ENCODE measurements around the gene INSIG2. TPM values are rescaled to one million over a fixed set of nuclear protein-coding genes. Genes with fewer than 3 reads are reported as not detected.

Gene INSIG2
- 10 to 100 TPM; 13.4 to 16.9 TPM for total RNA-seq
- 22.1 TPM for polyA plus RNA-seq

DNA sequence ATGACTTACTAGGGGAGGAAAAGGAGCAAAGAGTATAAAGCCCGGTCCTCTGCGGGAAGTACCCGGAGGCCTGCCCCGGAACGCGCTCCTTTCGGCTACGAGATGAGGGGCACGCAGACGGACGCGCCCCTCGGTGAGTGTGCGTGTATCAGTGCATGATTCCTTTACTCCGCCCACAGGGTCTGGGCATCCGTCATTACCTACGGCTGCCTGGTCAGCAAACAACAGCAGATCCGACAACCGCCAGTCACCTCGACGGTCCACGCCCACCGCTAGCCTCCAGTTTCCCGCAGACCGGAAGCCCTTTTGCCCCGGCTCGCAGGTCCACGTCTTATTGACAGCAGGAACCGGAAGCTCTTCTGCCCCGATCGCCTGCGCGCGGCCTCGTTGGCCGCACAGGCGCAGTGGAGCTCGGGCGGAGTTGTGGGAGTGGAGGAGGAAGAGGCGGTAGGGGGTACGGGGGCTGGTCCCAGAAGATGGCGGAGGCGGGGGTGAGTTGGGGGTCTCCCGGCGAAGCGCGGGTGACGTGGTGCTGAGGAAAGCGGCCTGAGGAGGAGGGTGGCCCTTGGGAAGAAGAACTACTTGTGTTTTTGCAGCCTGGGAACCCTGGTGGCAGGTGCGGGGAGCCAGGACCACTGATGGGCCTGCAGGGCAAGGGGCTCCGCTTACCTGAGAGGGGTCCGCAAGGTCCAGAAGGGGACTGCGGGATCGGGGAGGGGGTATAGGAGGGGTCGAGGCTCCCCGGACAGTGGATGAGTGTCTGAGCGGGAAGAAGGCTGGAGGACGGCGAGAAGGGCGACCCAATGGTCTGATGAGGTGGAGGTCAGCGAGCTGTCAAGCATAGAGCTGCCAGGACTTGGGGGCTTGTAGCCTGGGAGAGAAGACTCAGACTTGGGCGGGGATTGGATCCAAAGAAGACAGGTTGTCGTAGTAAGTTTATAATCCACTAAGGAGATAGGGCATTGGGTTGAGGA, at the start of gene INSIG2:
INSIG2 (plus strand) TSS at position 421 of the 974 bp plus-strand sequence. CDS start 8,086 bp downstream, outside the sequence.
- peaks cover 0 to 9% (median 0%) of the 10 kb centered on the region in 3 donors for H3K36me3 Mint-ChIP-seq
- H3K27ac ChIP-seq (ENCODE audit: low read depth, low read length) = peak within 1 kb of the TSS; percentile 45

DNA sequence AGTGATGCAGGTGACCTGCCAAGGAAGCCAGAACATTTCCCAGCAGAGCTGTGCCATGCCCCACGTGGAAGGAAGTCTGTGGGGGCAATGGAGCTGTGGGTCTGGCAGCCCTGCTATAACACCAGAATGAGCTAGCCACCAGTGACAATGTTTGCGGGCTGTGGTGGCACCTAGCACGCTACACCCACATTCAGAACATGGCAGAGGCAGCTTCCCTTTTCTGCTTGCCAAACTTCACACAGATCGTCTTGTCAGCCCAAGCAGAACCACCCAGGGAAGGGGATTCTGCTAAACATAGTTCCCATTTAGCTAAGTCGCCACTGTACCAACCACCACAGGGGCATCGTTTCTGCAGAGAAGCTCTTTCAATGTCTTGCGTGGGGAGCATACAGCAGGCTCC, 47.4 kb upstream of the INSIG2 start:
- CTCF ChIA-PET = interaction anchor here (1.2 kb wide), 1 partner anchor 8 kb away, joined by 5 read pairs; no protein-coding TSS in a partner anchor
- peaks cover 11 to 71% of the 10 kb centered on the region in 2 donors for H3K27me3 Mint-ChIP-seq

More for the DNA sequence above, at the start of gene INSIG2:
- peak; percentile 81 to 90 (median 86) for DNase-seq
- Mint-ChIP-seq H3K4me3 (peak within 1 kb of the TSS; percentile 91 to 97 (median 93)), H3K4me1 (peaks cover 28 to 33% (median 31%) of the 10 kb centered on the region in 3 donors), H3K27ac (peak within 1 kb of the TSS; percentile 67 to 97 (median 92)), H3K27me3 (peaks cover 3% of the 10 kb centered on the region in 2 donors), H3K9me3 (no peaks in the 10 kb centered on the region)
- H3K4me1 ChIP-seq (ENCODE audit: insufficient read depth, low read length) = peaks cover 20% of the 10 kb centered on the region
- no peaks in the 10 kb centered on the region for H3K27me3 ChIP-seq (ENCODE audit: insufficient read depth, low read length, poor library complexity, severe bottlenecking)
- CTCF ChIA-PET = interaction anchor here (0.6 to 1.8 kb wide), 2 partner anchors 14 to 98 kb away, joined by 3 to 6 read pairs; no protein-coding TSS in a partner anchor
- H3K36me3 ChIP-seq (ENCODE audit: insufficient read depth, low read length) = no peaks in the 10 kb centered on the region
- no peaks in the 10 kb centered on the region for H3K9me3 ChIP-seq (ENCODE audit: low read length)
- POLR2A ChIA-PET = interaction anchor here (0.6 to 1.5 kb wide), 5 partner anchors 41 to 276 kb away, joined by 3 to 4 read pairs (median 4); partner anchors contain the start of genes CCDC93 and DDX18
- H3K4me3 ChIP-seq (ENCODE audit: low read length) = peak within 1 kb of the TSS; percentile 79

DNA sequence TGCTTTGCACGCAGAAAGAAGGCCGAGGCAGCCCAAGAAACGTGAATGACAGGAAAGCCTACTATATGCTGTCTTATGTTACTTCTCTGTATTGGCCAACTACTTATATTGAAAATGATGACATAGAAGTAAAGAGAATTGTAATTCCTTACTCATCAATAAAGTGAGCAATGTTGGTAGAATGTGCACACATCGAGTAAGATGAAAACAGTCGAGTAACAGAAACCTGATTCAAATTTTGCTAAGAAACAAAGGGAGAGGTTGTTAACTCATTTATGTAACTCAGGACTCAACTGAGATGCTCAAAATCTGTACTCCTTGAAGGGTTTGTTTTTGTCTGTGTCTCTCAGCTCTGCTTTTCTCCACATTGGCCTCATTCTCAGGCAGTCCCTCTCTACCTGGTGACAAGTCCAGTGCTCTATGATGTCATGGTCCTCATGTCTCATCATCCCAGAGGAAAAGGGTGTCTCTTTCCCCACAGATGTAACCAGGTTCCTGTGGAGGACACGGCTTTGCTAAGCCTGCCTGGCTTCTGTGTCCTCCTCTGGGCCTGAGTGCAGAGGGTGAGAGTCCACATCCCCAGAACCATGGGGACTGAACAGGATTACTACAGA, 44.1 kb upstream of the INSIG2 start:
- Histone ChIP-seq H3K27me3 (ENCODE audit: insufficient read depth, low read length, poor library complexity, severe bottlenecking) (peaks cover 22% of the 10 kb centered on the region), H3K27ac (ENCODE audit: low read depth, low read length) (no peak overlapping the region), H3K36me3 (ENCODE audit: insufficient read depth, low read length) (no peaks in the 10 kb centered on the region), H3K4me3 (ENCODE audit: low read length) (no peak overlapping the region), H3K4me1 (ENCODE audit: insufficient read depth, low read length) (no peaks in the 10 kb centered on the region), H3K9me3 (ENCODE audit: low read length) (no peaks in the 10 kb centered on the region)
- POLR2A ChIA-PET = no interaction called here
- no peak for DNase-seq
- H3K27ac Mint-ChIP-seq = no peak overlapping the region
- no peaks in the 10 kb centered on the region for H3K9me3 Mint-ChIP-seq
- H3K4me1 Mint-ChIP-seq = no peaks in the 10 kb centered on the region
- CTCF ChIA-PET = no interaction called here
- no peaks in the 10 kb centered on the region for H3K36me3 Mint-ChIP-seq
- H3K4me3 Mint-ChIP-seq = no peak overlapping the region
- H3K27me3 Mint-ChIP-seq = peaks cover 15 to 73% of the 10 kb centered on the region in 2 donors

More for the DNA sequence above, 47.4 kb upstream of the INSIG2 start:
- no peak overlapping the region for H3K27ac ChIP-seq (ENCODE audit: low read depth, low read length)
- Mint-ChIP-seq H3K27ac (no peak overlapping the region), H3K9me3 (peaks cover 0 to 9% (median 5%) of the 10 kb centered on the region in 5 donors), H3K4me1 (no peaks in the 10 kb centered on the region), H3K4me3 (no peak overlapping the region), H3K36me3 (peaks cover 0 to 3% (median 0%) of the 10 kb centered on the region in 3 donors)
- H3K36me3 ChIP-seq (ENCODE audit: insufficient read depth, low read length) = no peaks in the 10 kb centered on the region
- H3K9me3 ChIP-seq (ENCODE audit: low read length) = no peaks in the 10 kb centered on the region
- no peaks in the 10 kb centered on the region for H3K4me1 ChIP-seq (ENCODE audit: insufficient read depth, low read length)
- DNase-seq = no peak
- H3K27me3 ChIP-seq (ENCODE audit: insufficient read depth, low read length, poor library complexity, severe bottlenecking) = peaks cover 6% of the 10 kb centered on the region
- POLR2A ChIA-PET = no interaction called here
- H3K4me3 ChIP-seq (ENCODE audit: low read length) = no peak overlapping the region

DNA sequence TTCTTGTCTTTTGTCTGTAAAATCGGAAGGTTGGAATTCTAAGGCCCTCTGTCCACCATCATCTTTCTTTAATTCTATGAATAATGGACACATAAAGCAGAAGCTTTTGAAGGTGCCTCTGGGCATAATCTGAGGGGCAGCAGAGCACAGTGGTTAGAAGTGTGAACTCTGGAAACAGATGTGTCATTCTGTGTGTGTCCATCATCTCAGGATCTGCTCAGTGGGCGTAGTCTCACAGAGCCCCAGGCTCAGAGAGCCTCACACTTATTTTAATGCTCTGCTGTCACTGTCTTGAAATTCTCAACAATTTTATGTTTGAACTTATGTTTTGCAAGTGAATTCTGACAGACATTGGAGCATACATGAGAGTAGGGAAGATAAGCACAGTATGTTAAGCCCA, 43.4 kb upstream of the INSIG2 start:
- no peak overlapping the region for H3K4me3 ChIP-seq (ENCODE audit: low read length)
- peaks cover 18% of the 10 kb centered on the region for H3K27me3 ChIP-seq (ENCODE audit: insufficient read depth, low read length, poor library complexity, severe bottlenecking)
- H3K36me3 ChIP-seq (ENCODE audit: insufficient read depth, low read length) = no peaks in the 10 kb centered on the region
- ChIA-PET CTCF (no interaction called here), POLR2A (no interaction called here)
- H3K9me3 Mint-ChIP-seq = no peaks in the 10 kb centered on the region
- DNase-seq = no peak
- H3K27ac ChIP-seq (ENCODE audit: low read depth, low read length) = no peak overlapping the region
- H3K4me1 ChIP-seq (ENCODE audit: insufficient read depth, low read length) = no peaks in the 10 kb centered on the region
- no peaks in the 10 kb centered on the region for H3K36me3 Mint-ChIP-seq
- no peaks in the 10 kb centered on the region for H3K9me3 ChIP-seq (ENCODE audit: low read length)
- H3K27me3 Mint-ChIP-seq = peaks cover 15 to 73% of the 10 kb centered on the region in 2 donors
- H3K4me1 Mint-ChIP-seq = no peaks in the 10 kb centered on the region
- H3K27ac Mint-ChIP-seq = no peak overlapping the region
- H3K4me3 Mint-ChIP-seq = no peak overlapping the region

DNA sequence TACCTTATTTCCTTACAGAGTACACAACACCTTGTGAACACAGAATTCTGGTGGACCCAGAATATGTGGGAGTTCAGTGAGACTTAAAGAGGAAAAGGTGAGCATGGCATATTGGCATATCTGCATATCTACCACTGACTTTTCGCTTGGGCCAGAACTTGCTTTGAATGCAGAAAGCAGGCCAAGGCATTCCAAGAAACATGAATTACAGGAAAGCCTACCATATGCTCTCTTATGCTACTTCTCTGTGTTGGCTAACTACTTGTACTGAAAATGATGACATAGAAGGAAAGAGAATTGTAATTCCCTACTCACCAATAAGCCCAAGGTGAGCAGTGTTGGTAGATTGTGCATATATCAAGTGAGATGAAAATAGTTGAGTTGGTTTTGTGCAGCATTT, 43.0 kb upstream of the INSIG2 start:
- Mint-ChIP-seq H3K36me3 (no peaks in the 10 kb centered on the region), H3K4me1 (no peaks in the 10 kb centered on the region), H3K9me3 (no peaks in the 10 kb centered on the region), H3K27ac (no peak overlapping the region), H3K4me3 (no peak overlapping the region), H3K27me3 (peaks cover 14 to 76% of the 10 kb centered on the region in 2 donors)
- H3K36me3 ChIP-seq (ENCODE audit: insufficient read depth, low read length) = no peaks in the 10 kb centered on the region
- no peaks in the 10 kb centered on the region for H3K4me1 ChIP-seq (ENCODE audit: insufficient read depth, low read length)
- ChIA-PET CTCF (interaction anchor here (3.0 kb wide), 1 partner anchor 810 kb away, joined by 23 read pairs; no protein-coding TSS in a partner anchor), POLR2A (no interaction called here)
- peaks cover 20% of the 10 kb centered on the region for H3K27me3 ChIP-seq (ENCODE audit: insufficient read depth, low read length, poor library complexity, severe bottlenecking)
- H3K27ac ChIP-seq (ENCODE audit: low read depth, low read length) = no peak overlapping the region
- H3K9me3 ChIP-seq (ENCODE audit: low read length) = no peaks in the 10 kb centered on the region
- DNase-seq = no peak
- no peak overlapping the region for H3K4me3 ChIP-seq (ENCODE audit: low read length)

DNA sequence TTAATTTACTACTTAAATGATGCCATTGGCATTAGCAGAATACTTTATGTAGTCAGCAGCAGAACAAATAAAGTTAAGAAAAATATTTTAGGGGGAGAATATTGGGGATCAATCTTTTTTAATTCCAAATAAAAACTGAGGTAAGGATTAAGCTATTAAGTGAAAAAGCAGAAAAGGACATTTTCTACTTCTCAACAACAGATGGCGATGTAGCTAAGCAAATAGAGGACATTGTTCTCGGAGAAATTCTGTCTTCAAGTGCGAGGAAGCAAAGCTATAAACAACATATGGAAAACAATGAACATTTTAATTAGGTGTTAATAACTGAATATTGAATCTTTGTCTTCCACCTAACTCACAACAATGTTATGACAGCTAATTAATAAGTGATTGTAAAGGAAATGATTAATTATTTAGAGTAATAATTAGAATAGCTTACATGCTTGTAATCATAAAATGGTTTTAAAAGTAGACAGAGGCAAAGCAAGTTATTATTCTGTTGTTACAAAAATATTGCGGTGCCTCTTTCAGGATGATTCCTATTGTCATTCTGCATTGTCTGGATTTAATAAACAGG, 41.5 kb upstream of the INSIG2 start:
- Histone ChIP-seq H3K36me3 (ENCODE audit: insufficient read depth, low read length) (no peaks in the 10 kb centered on the region), H3K27ac (ENCODE audit: low read depth, low read length) (no peak overlapping the region), H3K4me3 (ENCODE audit: low read length) (no peak overlapping the region), H3K9me3 (ENCODE audit: low read length) (no peaks in the 10 kb centered on the region), H3K4me1 (ENCODE audit: insufficient read depth, low read length) (no peaks in the 10 kb centered on the region), H3K27me3 (ENCODE audit: insufficient read depth, low read length, poor library complexity, severe bottlenecking) (peaks cover 20% of the 10 kb centered on the region)
- peaks cover 11 to 85% of the 10 kb centered on the region in 2 donors for H3K27me3 Mint-ChIP-seq
- H3K9me3 Mint-ChIP-seq = no peaks in the 10 kb centered on the region
- CTCF ChIA-PET = interaction anchor here (0.6 to 3.0 kb wide), 15 partner anchors 8 to 1430 kb away, joined by 3 to 23 read pairs (median 3); no protein-coding TSS in a partner anchor
- H3K36me3 Mint-ChIP-seq = no peaks in the 10 kb centered on the region
- DNase-seq = peak in 2 of 5 donors; percentile 9 to 16
- H3K27ac Mint-ChIP-seq = no peak overlapping the region
- no peaks in the 10 kb centered on the region for H3K4me1 Mint-ChIP-seq
- no peak overlapping the region for H3K4me3 Mint-ChIP-seq
- POLR2A ChIA-PET = interaction anchor here (0.6 kb wide), 1 partner anchor 41 kb away, joined by 4 read pairs; the partner anchor contains the start of gene INSIG2

DNA sequence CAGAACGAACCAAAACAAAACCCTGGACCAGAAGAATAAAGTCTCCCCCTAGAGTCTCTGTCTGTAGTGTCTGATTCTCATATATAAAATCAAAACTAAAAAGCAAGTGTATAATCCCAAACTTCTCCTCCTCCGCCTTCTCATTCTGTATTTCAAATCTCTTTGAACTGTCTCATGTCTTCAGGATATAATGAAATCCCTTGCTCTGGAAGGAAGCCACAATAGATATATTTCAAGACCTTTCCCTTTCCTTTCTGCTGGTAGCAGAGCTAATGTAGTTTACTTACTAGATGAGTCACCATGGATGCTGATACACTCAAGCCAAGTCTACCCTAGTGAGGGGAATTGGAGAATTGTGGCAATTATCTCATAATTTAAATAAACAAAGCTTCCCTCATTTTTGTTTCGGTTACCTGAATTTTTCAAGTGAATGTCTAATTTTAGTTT, 40.9 kb upstream of the INSIG2 start:
- no peaks in the 10 kb centered on the region for H3K4me1 ChIP-seq (ENCODE audit: insufficient read depth, low read length)
- POLR2A ChIA-PET = interaction anchor here (0.6 kb wide), 1 partner anchor 41 kb away, joined by 4 read pairs; the partner anchor contains the start of gene INSIG2
- Mint-ChIP-seq H3K36me3 (no peaks in the 10 kb centered on the region), H3K4me1 (no peaks in the 10 kb centered on the region), H3K27me3 (peaks cover 11 to 83% of the 10 kb centered on the region in 2 donors), H3K4me3 (no peak overlapping the region), H3K9me3 (no peaks in the 10 kb centered on the region), H3K27ac (no peak overlapping the region)
- peaks cover 20% of the 10 kb centered on the region for H3K27me3 ChIP-seq (ENCODE audit: insufficient read depth, low read length, poor library complexity, severe bottlenecking)
- no peak for DNase-seq
- H3K9me3 ChIP-seq (ENCODE audit: low read length) = no peaks in the 10 kb centered on the region
- no peaks in the 10 kb centered on the region for H3K36me3 ChIP-seq (ENCODE audit: insufficient read depth, low read length)
- CTCF ChIA-PET = interaction anchor here (1.1 to 3.0 kb wide), 8 partner anchors 7 to 1126 kb away, joined by 3 to 23 read pairs (median 4); no protein-coding TSS in a partner anchor
- no peak overlapping the region for H3K27ac ChIP-seq (ENCODE audit: low read depth, low read length)
- no peak overlapping the region for H3K4me3 ChIP-seq (ENCODE audit: low read length)
